GM19351 (cell line): ENCODE data around the gene COL23A1.

Experiments
- ATAC-seq: cut with Tn5 transposase; IDR thresholded peaks from one replicate; pipeline ENCODE4 v1.9.1; 2021; ENCODE audit warnings: mild to moderate bottlenecking, moderate library complexity; ENCODE audit not compliant: unreplicated experiment

COL23A1 gene

GRCh38 chr5:178367736-178368120, 222.5 kb downstream of the COL23A1 start:
- no peak for ATAC-seq

GRCh38 chr5:178366998-178367735, 223.0 kb downstream of the COL23A1 start:
- ATAC-seq: no peak

- ATAC-seq: no peak
Observed at GRCh38 chr5:178365501-178366440, 224.4 kb downstream of the COL23A1 start.

- no peak for ATAC-seq
Observed at GRCh38 chr5:178364326-178364675, 225.9 kb downstream of the COL23A1 start.

GRCh38 chr5:178363501-178364325, 226.5 kb downstream of the COL23A1 start:
- ATAC-seq: no peak

- no peak for ATAC-seq
Observed at GRCh38 chr5:178361657-178362445, 228.3 kb downstream of the COL23A1 start.

- ATAC-seq: no peak
Observed at GRCh38 chr5:178360926-178361235, 229.3 kb downstream of the COL23A1 start.

- ATAC-seq: no peak
Observed at GRCh38 chr5:178360222-178360925, 229.8 kb downstream of the COL23A1 start.

- no peak for ATAC-seq
Observed at GRCh38 chr5:178359738-178360137, 230.5 kb downstream of the COL23A1 start.

- ATAC-seq: no peak
Observed at GRCh38 chr5:178357678-178358077, 232.5 kb downstream of the COL23A1 start.

- no peak for ATAC-seq
Observed at GRCh38 chr5:178357121-178357521, 233.1 kb downstream of the COL23A1 start.

- ATAC-seq: no peak
Observed at GRCh38 chr5:178356431-178356872, 233.7 kb downstream of the COL23A1 start.

GRCh38 chr5:178355671-178356070, 234.5 kb downstream of the COL23A1 start:
- ATAC-seq: no peak

- no peak for ATAC-seq
Observed at GRCh38 chr5:178353461-178353860, 236.7 kb downstream of the COL23A1 start.

GRCh38 chr5:178352035-178352349, 238.2 kb downstream of the COL23A1 start:
- ATAC-seq: no peak

GRCh38 chr5:178351221-178352034, 238.8 kb downstream of the COL23A1 start:
- ATAC-seq: no peak

- ATAC-seq: no peak
Observed at GRCh38 chr5:178350361-178351220, 239.6 kb downstream of the COL23A1 start.

GRCh38 chr5:178349625-178350353, 240.4 kb downstream of the COL23A1 start:
- no peak for ATAC-seq
